ENCODE measurements around the gene ZNF800.
"Not testable (repeated sequence)": the region's sequence is repeated elsewhere in the genome, so short reads cannot be mapped to it uniquely, and the experiment has no call there.

ZNF800 gene, protein sequence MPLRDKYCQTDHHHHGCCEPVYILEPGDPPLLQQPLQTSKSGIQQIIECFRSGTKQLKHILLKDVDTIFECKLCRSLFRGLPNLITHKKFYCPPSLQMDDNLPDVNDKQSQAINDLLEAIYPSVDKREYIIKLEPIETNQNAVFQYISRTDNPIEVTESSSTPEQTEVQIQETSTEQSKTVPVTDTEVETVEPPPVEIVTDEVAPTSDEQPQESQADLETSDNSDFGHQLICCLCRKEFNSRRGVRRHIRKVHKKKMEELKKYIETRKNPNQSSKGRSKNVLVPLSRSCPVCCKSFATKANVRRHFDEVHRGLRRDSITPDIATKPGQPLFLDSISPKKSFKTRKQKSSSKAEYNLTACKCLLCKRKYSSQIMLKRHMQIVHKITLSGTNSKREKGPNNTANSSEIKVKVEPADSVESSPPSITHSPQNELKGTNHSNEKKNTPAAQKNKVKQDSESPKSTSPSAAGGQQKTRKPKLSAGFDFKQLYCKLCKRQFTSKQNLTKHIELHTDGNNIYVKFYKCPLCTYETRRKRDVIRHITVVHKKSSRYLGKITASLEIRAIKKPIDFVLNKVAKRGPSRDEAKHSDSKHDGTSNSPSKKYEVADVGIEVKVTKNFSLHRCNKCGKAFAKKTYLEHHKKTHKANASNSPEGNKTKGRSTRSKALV

DNA sequence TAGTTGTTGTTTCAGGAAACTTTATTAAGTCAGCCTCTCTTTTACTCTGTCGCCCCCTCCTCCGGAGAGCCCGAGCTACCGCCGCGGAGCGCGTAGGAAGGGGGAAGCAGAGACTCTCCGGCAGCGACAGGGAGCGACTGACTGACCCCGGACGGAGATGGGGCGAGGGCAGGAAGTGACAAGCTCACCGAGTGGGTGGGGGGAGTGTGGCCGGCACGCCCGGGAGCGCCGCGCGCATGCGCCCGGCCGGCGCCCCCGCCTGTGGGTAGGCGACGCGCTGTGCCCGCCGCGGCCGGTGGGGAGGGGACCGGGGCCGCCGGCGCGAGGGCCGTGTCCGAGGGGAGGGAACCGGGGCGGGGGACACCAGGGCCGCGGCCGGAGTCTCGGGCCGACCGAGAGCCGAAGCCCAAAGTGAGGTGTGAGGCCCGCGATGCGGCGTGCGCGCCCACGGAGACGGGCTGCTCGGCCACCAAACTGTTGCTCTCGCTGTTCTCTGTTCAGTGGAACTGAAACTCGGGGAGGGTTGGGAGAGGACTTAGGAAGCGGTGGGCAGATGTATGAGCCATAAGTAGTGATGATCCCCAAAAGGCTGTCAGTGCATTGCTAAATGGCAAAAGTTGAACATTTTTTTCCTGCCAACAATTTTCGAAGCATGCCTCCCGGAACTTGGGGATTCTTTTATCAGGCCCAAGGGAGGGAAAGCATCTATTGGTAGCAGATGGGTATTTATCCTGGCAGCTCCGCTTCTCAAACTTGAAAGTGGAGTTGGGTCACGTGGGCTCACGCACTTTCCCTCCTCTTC, at the start of gene ZNF800:
TSS of gene ZNF800 (minus strand) at position 143 of the 802 bp plus-strand sequence. CDS start 1,151 bp downstream, outside the sequence.
- DNase-seq = peak; percentile 93

DNA sequence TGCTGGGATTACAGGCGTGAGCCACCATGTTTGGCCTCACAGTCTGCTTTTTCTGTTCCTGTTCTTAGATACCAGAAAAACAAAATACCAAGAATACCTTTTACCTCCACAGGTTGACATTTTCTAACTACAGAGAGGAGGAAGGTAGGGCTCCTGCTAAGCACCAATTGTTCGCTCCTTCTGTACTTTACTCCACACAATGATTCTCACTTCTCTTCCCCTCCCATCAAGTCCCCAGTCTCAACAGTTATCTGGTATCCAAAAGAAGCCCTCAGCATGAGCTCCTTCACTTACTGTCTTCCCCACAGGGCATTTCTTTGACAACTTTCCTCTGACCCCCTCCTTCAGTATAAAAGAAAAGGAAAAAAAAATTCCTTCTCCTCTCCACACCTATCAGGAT, 47.7 kb upstream of the ZNF800 start:
- DNase-seq = no peak

DNA sequence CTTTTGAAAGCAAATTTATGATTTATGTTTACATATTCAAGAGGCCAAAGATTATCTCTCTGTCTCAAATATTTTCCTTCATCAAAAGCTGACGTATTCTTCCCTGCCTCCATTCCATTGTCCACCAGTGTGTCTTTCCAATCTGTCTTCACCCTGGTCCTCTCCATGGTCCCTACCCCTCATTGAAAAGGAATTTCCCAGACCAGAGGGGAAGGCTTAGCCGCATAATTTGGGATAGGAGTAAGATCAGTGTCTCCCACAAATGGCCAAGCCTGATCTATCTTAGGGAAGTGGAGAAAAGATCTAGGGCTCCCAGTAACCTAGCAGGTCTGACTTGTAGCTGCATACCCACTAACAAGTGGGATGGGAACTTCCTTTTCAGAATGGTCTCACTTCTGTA, 46.3 kb upstream of the ZNF800 start:
- DNase-seq = no peak

DNA sequence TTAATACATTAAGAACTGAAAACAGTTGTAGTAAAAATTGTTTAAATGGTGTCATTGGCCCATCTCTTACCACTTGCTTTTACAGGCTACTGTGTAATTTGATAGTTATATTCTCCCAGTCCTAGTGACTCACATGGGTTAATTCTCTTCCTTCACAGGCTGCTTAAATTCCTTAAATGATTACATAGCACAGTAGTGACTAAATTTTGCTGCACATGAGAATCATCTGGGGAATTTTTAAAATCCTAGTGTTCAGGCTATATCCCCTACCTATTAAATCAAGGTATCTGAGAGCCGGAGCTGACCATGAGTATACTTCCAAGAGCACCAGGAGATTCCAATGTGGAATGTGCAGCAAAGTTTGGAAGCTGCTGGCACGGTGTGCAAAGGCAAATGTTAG, 45.3 kb upstream of the ZNF800 start:
- no peak for DNase-seq

DNA sequence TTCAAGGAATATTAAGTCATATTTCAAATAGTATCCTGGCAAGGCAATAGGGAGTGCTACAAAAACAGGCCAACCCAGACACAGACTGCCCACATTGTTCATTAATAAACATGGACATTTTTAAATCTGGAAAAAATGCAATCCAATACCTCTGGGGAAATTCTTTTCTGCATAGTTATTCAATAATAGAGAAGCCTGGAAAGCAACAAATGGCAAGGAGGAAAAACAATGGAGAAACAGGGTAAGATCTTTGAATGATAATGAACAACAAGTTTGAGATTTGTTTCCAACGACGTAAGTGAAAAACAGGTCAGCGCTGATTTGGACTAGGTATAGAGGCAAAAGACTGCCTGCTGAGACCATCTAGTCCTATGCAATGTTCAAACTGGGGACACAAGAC, 44.7 kb upstream of the ZNF800 start:
- DNase-seq = no peak

DNA sequence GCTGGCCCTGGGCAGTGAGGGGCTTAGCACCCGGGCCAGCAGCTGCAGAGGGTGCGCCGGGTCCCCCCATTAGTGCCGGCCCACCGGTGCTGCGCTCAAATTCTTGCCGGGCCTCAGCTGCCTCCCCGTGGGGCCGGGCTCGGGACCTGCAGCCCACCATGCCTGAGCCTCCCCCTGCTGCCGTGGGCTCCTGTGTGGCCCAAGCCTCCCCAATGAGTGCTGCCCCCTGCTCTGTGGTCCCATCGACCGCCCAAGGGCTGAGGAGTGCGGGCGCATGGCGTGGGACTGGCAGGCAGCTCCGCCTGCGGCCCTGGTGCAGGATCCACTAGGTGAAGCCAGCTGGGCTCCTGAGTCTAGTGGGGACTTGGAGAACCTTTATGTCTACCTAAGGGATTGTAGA, 36.8 kb upstream of the ZNF800 start:
- DNase-seq = not testable (repeated sequence)

DNA sequence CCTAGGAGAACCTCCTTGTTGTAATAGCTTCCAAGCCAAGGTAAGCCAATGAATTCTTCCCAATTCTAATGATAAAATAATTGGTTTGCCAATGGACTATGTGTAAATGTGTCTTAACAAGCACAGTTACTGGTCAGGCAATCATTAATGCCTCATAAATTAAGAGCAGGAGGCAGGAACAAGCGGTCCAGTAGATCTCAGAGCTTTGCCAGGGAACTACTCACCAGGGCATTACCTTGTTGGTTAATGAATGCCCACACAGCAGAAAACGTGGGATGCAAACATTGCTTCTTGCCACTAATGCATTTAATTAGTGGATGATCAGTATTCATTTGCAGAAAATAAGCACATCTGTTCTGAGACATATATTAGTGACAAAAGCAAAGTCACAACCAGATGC, 26.7 kb upstream of the ZNF800 start:
- DNase-seq = no peak

DNA sequence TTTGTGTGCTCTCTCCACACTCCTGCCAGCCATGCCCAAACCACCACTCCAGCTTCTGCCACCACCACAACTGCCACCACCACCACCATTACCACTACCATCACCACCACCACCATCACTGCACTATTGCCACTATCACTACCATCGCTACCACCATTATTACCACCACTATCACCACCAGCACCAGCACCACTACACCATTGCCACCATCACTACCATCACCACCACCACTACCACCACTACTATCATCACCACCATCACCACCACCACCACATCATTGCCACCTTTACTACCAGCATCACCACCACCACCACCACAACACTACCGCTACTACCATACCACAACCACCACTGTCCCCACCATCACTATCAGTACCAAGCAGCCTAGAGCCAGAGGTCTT, 26.0 kb upstream of the ZNF800 start:
- DNase-seq = no peak

DNA sequence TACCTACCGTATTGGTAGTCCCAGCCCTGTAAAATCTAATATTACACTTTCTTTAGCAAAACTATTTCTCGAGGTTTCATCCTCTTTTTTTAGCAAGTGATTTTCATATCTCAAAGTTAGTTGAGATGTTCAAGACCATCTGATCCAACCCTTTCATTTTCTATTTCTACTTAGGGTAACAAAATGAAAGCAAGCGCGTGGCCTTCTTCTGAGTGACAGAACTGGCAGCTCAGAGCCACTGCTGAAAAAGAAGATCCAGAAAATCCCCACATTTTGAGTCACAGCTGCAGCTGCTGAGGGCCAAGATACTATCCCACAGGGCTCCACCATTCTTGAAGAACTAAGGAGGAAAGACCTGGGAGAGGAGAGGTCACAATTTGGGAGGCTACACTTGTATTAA, 24.8 kb upstream of the ZNF800 start:
- DNase-seq = no peak

DNA sequence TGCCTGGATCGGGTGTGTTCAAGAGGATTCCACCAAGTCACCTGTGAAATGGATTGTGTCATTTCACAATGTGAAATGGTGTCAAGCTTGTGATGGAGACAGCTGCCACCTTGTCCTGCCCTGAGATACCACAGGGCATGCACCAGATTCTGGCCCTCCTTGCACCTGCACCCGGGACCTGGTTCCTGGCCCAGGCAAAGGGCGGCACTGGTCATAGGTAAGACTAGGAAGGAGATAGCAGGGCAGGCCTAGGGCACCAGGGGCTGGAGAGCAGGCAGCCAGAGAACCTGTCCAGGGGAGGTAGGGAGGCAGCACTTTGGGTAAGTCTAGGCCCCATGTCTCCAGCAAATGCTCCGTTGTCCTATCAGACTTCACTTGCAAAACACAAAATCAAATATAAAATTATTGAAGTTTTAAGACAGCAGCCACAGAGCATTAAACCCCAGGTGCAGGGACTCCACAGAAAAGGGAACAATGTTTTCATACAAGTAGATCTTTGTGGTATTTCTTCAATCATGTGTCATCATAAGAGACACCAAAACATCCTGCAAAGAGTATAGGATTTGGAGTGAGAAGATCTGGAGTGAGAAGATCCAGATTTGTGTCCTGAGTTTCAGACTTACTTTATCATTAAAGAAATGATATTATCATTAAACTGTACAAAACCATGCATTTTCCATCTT, 22.7 kb upstream of the ZNF800 start:
- no peak for DNase-seq

DNA sequence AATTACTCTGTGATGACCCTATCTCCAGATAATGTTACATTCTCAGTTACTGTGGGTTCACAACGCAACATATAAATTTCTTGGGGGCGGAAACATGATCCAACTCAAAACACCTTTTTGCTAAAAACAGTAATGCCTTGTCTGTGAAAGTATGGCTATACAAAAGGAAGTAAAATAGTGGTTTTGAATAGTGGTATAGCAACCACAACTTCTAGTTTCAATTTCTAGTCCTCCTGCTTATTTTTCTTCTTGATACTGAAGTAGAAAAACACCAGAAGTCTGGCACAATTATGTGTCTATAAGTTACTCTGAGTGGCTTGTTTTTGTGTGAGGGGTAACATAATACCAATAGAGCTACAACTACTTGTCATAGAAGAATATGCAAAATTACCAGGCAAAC, 21.5 kb upstream of the ZNF800 start:
- no peak for DNase-seq

GRCh38 chr7:127413326-127413725, 20.8 kb upstream of the ZNF800 start:
- no peak for DNase-seq

DNA sequence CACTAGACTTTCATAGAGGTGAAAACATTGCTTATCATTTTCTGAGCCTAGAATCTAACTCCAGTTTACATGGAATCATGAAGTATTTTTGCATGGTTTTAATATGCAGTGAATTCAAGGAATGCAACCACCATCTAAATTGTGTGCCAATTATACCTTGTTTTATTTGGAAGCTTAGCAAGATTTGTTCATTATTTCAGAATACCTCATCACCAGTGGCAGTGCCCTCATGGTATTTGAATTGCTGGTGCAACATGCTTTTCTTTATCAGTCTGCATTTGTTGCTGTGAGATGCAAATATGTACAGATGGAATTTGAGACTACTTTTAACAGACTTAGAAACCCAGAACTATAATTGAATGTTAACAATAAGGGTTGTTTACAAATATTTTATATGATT, 18.7 kb upstream of the ZNF800 start:
- DNase-seq = no peak

- DNase-seq = no peak
Observed at GRCh38 chr7:127409629-127410028, 17.1 kb upstream of the ZNF800 start.

- no peak for DNase-seq
Observed at GRCh38 chr7:127404286-127405072, 12.0 kb upstream of the ZNF800 start.

- no peak for DNase-seq
Observed at GRCh38 chr7:127396184-127396583, 3.7 kb upstream of the ZNF800 start.

GRCh38 chr7:127395104-127395503, 2.6 kb upstream of the ZNF800 start:
- not testable (repeated sequence) for DNase-seq

DNA sequence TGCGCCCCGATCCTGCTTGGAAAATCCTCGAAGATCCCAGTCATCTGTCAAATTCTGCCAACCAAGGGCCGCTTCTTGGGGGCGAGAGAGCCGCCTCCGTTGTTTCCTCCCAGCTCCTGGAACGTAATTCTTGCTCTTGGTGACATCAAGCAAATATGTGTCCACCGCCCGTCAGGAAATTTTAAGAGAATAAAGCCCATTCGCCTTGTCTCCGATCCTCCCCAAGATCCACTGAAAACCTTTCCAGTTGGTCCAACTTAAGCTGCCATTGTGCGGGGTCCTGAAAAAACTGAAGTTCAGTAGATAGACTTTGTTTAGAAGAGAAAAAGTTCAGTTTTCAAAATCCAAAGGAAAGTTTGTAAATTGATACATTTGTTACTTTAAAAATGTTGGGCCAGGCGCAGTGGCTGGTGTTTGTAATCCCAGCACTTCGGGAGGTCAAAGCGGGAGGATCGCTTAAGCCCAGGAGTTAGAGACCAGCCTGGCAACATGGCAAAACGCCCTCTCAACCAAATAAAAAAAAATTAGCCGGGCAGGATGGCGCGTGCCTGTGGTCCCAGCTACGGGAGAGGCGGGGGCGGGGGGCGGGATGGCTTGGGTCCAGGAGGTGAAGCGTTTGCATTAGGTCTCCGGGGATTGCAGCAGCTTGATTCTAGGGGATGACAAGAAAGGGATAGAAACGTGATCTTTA, 1.0 kb upstream of the ZNF800 start:
- DNase-seq = peak; percentile 46

GRCh38 chr7:127392182-127392565, 334 bp downstream of the ZNF800 start:
- DNase-seq = peak; percentile 64

DNA sequence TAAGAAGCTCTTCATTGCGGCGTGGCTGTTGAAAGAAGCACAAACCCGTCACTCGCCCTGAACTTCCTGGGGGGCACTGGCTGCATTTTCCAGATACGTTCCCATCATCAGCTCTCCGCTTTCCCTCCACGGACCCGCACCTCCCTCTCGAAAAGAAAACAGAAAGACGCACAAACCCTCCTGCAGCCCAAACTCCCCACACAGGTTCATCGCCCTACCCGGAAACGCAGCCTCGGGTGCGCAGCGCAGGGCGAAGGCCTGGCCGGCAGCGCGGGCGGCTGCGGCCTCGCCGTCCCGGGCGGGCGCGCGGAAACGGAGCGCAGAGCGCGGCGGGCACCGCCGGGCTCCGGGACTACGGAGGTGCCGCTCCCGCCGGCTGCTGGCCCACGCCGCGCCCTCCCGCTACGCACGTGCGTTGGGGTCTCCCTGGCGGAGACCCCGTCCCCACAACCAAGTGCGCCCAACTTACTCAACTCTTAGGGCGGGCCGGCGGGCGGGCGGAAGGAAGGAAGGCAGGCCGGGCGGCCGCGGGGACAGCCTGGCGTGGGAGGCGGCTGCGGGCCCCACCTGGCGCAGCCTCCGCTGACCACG, 822 bp downstream of the ZNF800 start:
- DNase-seq = no peak
